Measurements from ENCODE around the gene MMRN1. TPM values are rescaled to one million over a fixed set of nuclear protein-coding genes. Genes with fewer than 3 reads are reported as not detected.

Gene MMRN1
- total RNA-seq, 1 donor from 2014 or later = 1.6 TPM

- peak; percentile 39 for DNase-seq (ENCODE audit: low read depth)
Observed at GRCh38 chr4:89914609-89915550, 20.2 kb downstream of the MMRN1 start.

- no peak for DNase-seq (ENCODE audit: low read depth)
Observed at GRCh38 chr4:89915937-89916336, 21.3 kb downstream of the MMRN1 start.

- DNase-seq (ENCODE audit: low read depth) = no peak
Observed at GRCh38 chr4:89922848-89923416, 28.3 kb downstream of the MMRN1 start.

GRCh38 chr4:89928838-89929237 is 34.2 kb downstream of the MMRN1 start:
- DNase-seq (ENCODE audit: low read depth) = no peak

- peak; percentile 97 for DNase-seq (ENCODE audit: low read depth)
Observed at GRCh38 chr4:89929425-89930159, 34.9 kb downstream of the MMRN1 start.

GRCh38 chr4:89939546-89939945 is 44.9 kb downstream of the MMRN1 start:
- peak; percentile 19 for DNase-seq (ENCODE audit: low read depth)

GRCh38 chr4:89939994-89940393 is 45.3 kb downstream of the MMRN1 start:
- DNase-seq (ENCODE audit: low read depth) = peak; percentile 61

- no peak for DNase-seq (ENCODE audit: low read depth)
Observed at GRCh38 chr4:89942811-89943210, 48.2 kb downstream of the MMRN1 start.

- peak; percentile 50 for DNase-seq (ENCODE audit: low read depth)
Observed at GRCh38 chr4:89949782-89950387, 55.2 kb downstream of the MMRN1 start.

GRCh38 chr4:89952458-89952857 is 57.8 kb downstream of the MMRN1 start:
- DNase-seq (ENCODE audit: low read depth) = no peak

- DNase-seq (ENCODE audit: low read depth) = no peak
Observed at GRCh38 chr4:89954906-89955695, 60.4 kb downstream of the MMRN1 start.

- DNase-seq (ENCODE audit: low read depth) = peak; percentile 51
Observed at GRCh38 chr4:89957046-89957926, 62.6 kb downstream of the MMRN1 start.

- DNase-seq (ENCODE audit: low read depth) = no peak
Observed at GRCh38 chr4:89981789-89982334, 87.2 kb downstream of the MMRN1 start.

- DNase-seq (ENCODE audit: low read depth) = no peak
Observed at GRCh38 chr4:89988268-89988667, 93.6 kb downstream of the MMRN1 start.

GRCh38 chr4:89992744-89993143 is 98.1 kb downstream of the MMRN1 start:
- DNase-seq (ENCODE audit: low read depth) = peak; percentile 94

GRCh38 chr4:89994176-89994873 is 99.7 kb downstream of the MMRN1 start:
- peak; percentile 75 for DNase-seq (ENCODE audit: low read depth)

- DNase-seq (ENCODE audit: low read depth) = peak; percentile 88
Observed at GRCh38 chr4:89995006-89995405, 100.4 kb downstream of the MMRN1 start.

- no peak for DNase-seq (ENCODE audit: low read depth)
Observed at GRCh38 chr4:89995814-89996213, 101.2 kb downstream of the MMRN1 start.

- no peak for DNase-seq (ENCODE audit: low read depth)
Observed at GRCh38 chr4:89997171-89997704, 102.6 kb downstream of the MMRN1 start.
